K562 (cell line): ENCODE measurements around the gene LAMA2.
"Not testable (repeated sequence)": the region's sequence is repeated elsewhere in the genome, so short reads cannot be mapped to it uniquely, and the experiment has no call there.

Source experiments
- GABPB2 ChIP-seq: fragments of 250-450 bp; sonication (Bioruptor Pico); conservative IDR thresholded peaks from 2 replicates; pipeline ENCODE4 v1.5.1; 2021; ENCODE audit warnings: mild to moderate bottlenecking
- HDAC2 ChIP-seq: fragments of 450-650 bp; IDR thresholded peaks from 2 replicates; pipeline ENCODE4 v1.6.1; 2016; ENCODE audit warnings: mild to moderate bottlenecking
- MAZ ChIP-seq, 2 experiments: fragments of 450-650 bp in 1 of 2; sonication (generic) in 1 of 2; formaldehyde crosslinking; IDR thresholded peaks in 1 of 2; conservative IDR thresholded peaks in 1 of 2; 2 replicates each; pipeline versions ENCODE4 v1.4.0 to v1.5.0; 2020; ENCODE audit warnings: mild to moderate bottlenecking in 1 of 2, missing genetic modification reagents in 1 of 2
- NFE2L1 ChIP-seq: fragments of 450-650 bp; IDR thresholded peaks from 2 replicates; pipeline ENCODE4 v1.6.1; 2016; ENCODE audit warnings: missing genetic modification characterization, low read depth, mild to moderate bottlenecking, missing compliant biosample characterization, moderate library complexity, borderline replicate concordance
- POLR2A ChIP-seq: fragments of 450-650 bp; conservative IDR thresholded peaks from 2 replicates; pipeline ENCODE4 v1.6.1; 2016
- POLR2AphosphoS5 ChIP-seq: IDR thresholded peaks from 2 replicates; pipeline ENCODE4 v1.6.1; 2011; ENCODE audit warnings: mild to moderate bottlenecking, low read depth, low read length, moderate library complexity; ENCODE audit not compliant: control insufficient read depth, insufficient read depth
- SETDB1 ChIP-seq: IDR thresholded peaks from one replicate; pipeline ENCODE4 v1.6.1; 2012; ENCODE audit warnings: low read length, control low read depth, inconsistent platforms
- TAF1 ChIP-seq: IDR thresholded peaks from 2 replicates; pipeline ENCODE4 v1.6.1; 2011; ENCODE audit warnings: mild to moderate bottlenecking, low read length, moderate library complexity; ENCODE audit not compliant: insufficient read depth, control insufficient read depth, severe bottlenecking; ENCODE audit errors: extremely low read depth
- TF ChIP-seq, protein P1 (sequence below): fragments of 250-450 bp; sonication (Bioruptor Pico); IDR thresholded peaks from 2 replicates; pipeline ENCODE4 v1.4.0; 2020; ENCODE audit warnings: mild to moderate bottlenecking, moderate library complexity, borderline replicate concordance
- TF ChIP-seq, protein P2 (sequence below), 2 experiments: IDR thresholded peaks; 2 replicates each; pipeline ENCODE4 v1.6.1; 2011; ENCODE audit warnings: borderline replicate concordance in 1 of 2, control low read depth in 1 of 2, low read depth in 1 of 2, low read length in 1 of 2, mild to moderate bottlenecking in 1 of 2, mixed read lengths in 1 of 2, moderate library complexity in 1 of 2; ENCODE audit not compliant: insufficient read depth in 1 of 2, insufficient read length in 1 of 2, poor library complexity in 1 of 2, severe bottlenecking in 1 of 2; ENCODE audit errors: extremely low read depth in 1 of 2

DNA sequence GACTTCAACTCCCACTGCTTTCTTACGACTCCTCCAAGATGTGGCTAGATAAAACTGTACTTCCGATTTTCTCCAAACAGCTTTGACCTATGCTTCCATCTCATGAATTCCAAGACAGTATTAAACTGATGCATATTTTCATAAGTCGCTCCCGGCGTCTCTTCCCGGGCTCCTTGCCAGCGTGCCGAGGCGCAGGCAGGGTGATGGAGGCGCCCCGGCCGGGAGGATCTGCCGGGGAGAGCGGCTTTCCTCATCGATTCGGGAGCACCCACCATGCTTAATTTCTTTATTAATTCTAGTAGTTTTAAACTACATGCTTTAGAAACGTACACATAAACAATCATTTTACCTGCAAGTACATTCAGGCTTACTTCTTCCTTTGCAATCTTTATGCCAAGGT is 276.3 kb downstream of the LAMA2 start:
- not testable (repeated sequence) for TF ChIP-seq SETDB1; TAF1; MAZ (CRISPR knock-in tag; conservative IDR thresholded peaks at IDR 0.05 in 1 of 2, IDR thresholded peaks at IDR 0.05 in 1 of 2); HDAC2; POLR2A; GABPB2 (CRISPR knock-in tag); POLR2AphosphoS5; NFE2L1 (tag)
- TF ChIP-seq, protein P1, sequence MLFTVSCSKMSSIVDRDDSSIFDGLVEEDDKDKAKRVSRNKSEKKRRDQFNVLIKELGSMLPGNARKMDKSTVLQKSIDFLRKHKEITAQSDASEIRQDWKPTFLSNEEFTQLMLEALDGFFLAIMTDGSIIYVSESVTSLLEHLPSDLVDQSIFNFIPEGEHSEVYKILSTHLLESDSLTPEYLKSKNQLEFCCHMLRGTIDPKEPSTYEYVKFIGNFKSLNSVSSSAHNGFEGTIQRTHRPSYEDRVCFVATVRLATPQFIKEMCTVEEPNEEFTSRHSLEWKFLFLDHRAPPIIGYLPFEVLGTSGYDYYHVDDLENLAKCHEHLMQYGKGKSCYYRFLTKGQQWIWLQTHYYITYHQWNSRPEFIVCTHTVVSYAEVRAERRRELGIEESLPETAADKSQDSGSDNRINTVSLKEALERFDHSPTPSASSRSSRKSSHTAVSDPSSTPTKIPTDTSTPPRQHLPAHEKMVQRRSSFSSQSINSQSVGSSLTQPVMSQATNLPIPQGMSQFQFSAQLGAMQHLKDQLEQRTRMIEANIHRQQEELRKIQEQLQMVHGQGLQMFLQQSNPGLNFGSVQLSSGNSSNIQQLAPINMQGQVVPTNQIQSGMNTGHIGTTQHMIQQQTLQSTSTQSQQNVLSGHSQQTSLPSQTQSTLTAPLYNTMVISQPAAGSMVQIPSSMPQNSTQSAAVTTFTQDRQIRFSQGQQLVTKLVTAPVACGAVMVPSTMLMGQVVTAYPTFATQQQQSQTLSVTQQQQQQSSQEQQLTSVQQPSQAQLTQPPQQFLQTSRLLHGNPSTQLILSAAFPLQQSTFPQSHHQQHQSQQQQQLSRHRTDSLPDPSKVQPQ: not testable (repeated sequence)
- TF ChIP-seq, protein P2, sequence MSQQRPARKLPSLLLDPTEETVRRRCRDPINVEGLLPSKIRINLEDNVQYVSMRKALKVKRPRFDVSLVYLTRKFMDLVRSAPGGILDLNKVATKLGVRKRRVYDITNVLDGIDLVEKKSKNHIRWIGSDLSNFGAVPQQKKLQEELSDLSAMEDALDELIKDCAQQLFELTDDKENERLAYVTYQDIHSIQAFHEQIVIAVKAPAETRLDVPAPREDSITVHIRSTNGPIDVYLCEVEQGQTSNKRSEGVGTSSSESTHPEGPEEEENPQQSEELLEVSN (IDR thresholded peaks at IDR 0.05; ENCODE audit: borderline replicate concordance in 1 of 2, extremely low read depth in 1 of 2, insufficient read depth in 1 of 2, insufficient read length in 1 of 2, low read depth in 1 of 2, low read length in 1 of 2, poor library complexity in 1 of 2, severe bottlenecking in 1 of 2): not testable (repeated sequence)
